Measurements from ENCODE around the gene TBC1D14. TPM values are rescaled to one million over a fixed set of nuclear protein-coding genes. Genes with fewer than 3 reads are reported as not detected.

TBC1D14 gene
- total RNA-seq, 2 donors from 2014 or later: 43.2 to 46.6 TPM

DNA sequence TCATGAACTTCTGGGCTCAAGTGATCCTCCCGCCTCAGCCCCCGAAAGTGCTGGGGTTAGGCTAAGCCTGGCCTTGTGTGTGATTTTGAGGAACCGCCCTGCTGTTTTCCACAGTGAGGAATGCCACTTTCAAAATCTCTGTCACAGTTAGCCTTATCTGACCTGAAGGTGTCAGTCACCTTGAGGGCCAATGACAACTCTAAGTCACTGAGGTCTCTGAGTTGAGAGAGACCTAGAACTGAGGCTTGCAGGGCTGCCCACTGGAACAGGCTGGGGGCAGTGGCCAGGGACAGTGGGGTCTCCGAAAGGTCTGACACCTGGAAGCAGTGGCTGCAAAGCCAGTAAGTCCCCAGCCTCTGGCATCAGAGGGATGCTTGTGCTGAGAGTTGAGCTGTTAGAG, 139.7 kb downstream of the TBC1D14 start:
- TF ChIP-seq, protein P1, sequence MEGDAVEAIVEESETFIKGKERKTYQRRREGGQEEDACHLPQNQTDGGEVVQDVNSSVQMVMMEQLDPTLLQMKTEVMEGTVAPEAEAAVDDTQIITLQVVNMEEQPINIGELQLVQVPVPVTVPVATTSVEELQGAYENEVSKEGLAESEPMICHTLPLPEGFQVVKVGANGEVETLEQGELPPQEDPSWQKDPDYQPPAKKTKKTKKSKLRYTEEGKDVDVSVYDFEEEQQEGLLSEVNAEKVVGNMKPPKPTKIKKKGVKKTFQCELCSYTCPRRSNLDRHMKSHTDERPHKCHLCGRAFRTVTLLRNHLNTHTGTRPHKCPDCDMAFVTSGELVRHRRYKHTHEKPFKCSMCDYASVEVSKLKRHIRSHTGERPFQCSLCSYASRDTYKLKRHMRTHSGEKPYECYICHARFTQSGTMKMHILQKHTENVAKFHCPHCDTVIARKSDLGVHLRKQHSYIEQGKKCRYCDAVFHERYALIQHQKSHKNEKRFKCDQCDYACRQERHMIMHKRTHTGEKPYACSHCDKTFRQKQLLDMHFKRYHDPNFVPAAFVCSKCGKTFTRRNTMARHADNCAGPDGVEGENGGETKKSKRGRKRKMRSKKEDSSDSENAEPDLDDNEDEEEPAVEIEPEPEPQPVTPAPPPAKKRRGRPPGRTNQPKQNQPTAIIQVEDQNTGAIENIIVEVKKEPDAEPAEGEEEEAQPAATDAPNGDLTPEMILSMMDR (IDR thresholded peaks at IDR 0.05): no peak
- Histone ChIP-seq H3K9ac (ENCODE audit: low read depth in 2 of 2, low read length in 2 of 2) (no peak overlapping the region), H3K36me3 (no peaks in the 10 kb centered on the region), H3K27me3 (no peaks in the 10 kb centered on the region), H3K27ac (no peak overlapping the region), H3K4me3 (no peak overlapping the region), H3K9me3 (no peaks in the 10 kb centered on the region), H3K4me1 (peaks cover 12% of the 10 kb centered on the region)
- intact Hi-C loops (cut with DNase I): no loop called here
- DNase-seq: no peak

DNA sequence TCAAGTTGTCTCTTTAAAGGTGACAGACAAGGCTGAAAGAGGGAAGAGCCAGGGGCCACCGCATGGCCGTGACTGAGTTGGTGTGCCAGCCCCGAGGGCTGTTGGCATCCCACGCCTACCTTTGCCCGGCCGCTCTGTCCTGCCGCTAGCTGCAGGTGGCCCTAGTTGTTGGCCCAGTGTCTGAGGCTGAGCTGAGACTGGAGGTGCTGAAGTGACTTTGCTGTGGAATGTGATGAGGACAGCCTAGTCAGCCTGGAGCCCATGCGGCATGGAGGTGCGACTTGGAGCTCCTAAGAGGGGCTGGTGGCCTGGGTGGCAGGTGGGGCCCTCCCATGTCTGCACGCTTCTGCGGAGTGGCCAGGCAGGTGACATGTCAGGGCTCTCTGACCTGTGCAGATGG, 140.1 kb downstream of the TBC1D14 start:
- no peaks in the 10 kb centered on the region for H3K9me3 ChIP-seq
- no peaks in the 10 kb centered on the region for H3K36me3 ChIP-seq
- no peak for DNase-seq
- no peak overlapping the region for H3K4me3 ChIP-seq
- no peaks in the 10 kb centered on the region for H3K27me3 ChIP-seq
- TF ChIP-seq, protein P1 (IDR thresholded peaks at IDR 0.05): no peak
- H3K4me1 ChIP-seq: peaks cover 8% of the 10 kb centered on the region
- H3K9ac ChIP-seq (ENCODE audit: low read depth in 2 of 2, low read length in 2 of 2): no peak overlapping the region
- intact Hi-C loops (cut with DNase I): no loop called here
- H3K27ac ChIP-seq: no peak overlapping the region

DNA sequence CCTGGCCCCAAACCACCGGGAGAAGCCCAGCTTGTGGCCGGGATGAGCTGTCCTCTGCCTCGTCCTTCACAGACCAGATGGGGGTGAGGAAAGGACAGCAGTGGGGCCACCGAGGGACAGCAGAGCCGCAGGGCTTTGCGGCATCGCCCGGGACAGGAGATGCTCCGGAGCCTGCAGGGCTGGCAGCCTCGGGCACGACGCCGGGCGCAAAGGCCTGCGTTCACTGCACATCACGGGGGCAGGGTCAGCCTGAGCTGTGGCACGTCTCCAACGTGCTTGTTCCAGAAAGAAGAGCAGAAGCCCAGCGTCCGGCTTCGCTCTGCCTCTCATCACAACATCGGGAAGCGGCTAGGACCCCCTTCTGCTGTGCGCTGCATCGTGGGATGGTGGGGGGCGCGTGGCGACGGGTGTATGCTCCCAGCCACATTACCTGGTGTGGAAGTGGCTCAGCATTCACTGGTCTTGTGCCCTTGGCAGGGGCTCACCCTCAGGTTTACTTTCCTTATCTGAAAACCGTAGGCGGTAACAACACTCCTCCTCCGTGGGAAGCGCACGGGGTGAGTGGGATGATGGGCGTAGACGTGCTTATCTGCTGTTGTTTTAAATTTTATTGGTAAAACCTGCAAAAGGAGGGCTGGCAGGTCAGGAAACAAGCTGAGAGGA, 141.0 kb downstream of the TBC1D14 start:
- Histone ChIP-seq H3K27ac (no peak overlapping the region), H3K36me3 (peaks cover under 1% of the 10 kb centered on the region), H3K27me3 (no peaks in the 10 kb centered on the region), H3K4me1 (no peaks in the 10 kb centered on the region), H3K9me3 (no peaks in the 10 kb centered on the region), H3K4me3 (no peak overlapping the region), H3K9ac (ENCODE audit: low read depth in 2 of 2, low read length in 2 of 2) (no peak overlapping the region)
- no peak for DNase-seq
- intact Hi-C loops (cut with DNase I): no loop called here
- TF ChIP-seq, protein P1 (IDR thresholded peaks at IDR 0.05): no peak

DNA sequence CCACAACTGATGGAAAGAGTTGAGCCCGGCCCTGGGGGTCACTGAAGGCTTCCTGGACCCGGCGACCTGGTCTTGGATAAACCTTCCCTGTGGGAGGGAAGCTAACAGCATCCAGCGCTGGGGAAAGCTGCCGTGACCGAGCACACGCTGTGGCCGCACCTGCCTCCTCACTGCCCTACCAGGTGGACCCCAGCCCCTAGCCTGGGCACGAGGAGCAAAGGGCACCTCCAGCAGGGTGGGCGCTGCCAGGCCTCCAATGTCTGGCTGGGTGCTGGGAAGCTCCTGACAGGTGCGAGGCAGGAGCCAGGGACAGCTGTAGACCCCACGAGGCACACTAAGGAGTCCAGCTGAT, 141.5 kb downstream of the TBC1D14 start:
- Histone ChIP-seq H3K4me1 (no peaks in the 10 kb centered on the region), H3K27me3 (no peaks in the 10 kb centered on the region), H3K9ac (ENCODE audit: low read depth in 2 of 2, low read length in 2 of 2) (no peak overlapping the region), H3K9me3 (no peaks in the 10 kb centered on the region), H3K4me3 (no peak overlapping the region), H3K36me3 (peaks cover 6% of the 10 kb centered on the region), H3K27ac (no peak overlapping the region)
- intact Hi-C loops (cut with DNase I): no loop called here
- no peak for DNase-seq
- TF ChIP-seq, protein P1 (IDR thresholded peaks at IDR 0.05): no peak

DNA sequence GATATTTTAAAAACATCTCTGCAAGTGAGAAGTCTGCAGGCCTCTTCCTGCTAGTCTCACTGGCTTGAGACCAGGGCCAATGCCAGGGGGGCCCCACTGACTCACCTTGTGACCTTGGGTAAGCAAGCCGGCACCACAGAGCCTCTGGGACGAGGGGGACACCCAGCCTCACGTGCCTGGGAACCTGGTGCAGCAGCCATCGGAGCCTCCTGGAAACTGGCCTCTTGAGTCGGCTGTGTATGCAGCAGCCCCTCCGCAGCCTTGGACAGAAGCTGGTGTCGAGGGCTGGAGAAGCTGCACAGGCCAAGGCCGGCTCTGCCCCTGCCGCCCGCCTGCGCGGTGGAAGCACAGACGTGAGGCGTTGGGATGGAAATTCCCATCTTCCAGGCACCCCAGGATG, 142.3 kb downstream of the TBC1D14 start:
- no peak overlapping the region for H3K27ac ChIP-seq
- H3K4me1 ChIP-seq: no peaks in the 10 kb centered on the region
- H3K36me3 ChIP-seq: peaks cover 11% of the 10 kb centered on the region
- no peaks in the 10 kb centered on the region for H3K27me3 ChIP-seq
- TF ChIP-seq, protein P1 (IDR thresholded peaks at IDR 0.05): no peak
- no peak for DNase-seq
- H3K4me3 ChIP-seq: no peak overlapping the region
- intact Hi-C loops (cut with DNase I): no loop called here
- no peaks in the 10 kb centered on the region for H3K9me3 ChIP-seq
- H3K9ac ChIP-seq (ENCODE audit: low read depth in 2 of 2, low read length in 2 of 2): no peak overlapping the region

Data from colonic mucosa (tissue), 4 donors.